Epithelial cell of proximal tubule (primary cell): ENCODE data around the gene TSPAN3. TPM values are rescaled to one million over a fixed set of nuclear protein-coding genes. Genes with fewer than 3 reads are reported as not detected.
A peak's percentile ranks its signal among the peaks of the same experiment; 100 is the strongest.

ENCODE experiments used
- DNase-seq: peaks from one replicate; pipeline ENCODE4 v3.0.0-alpha.2; 2011; ENCODE audit warnings: low read depth
- H3K4me3 ChIP-seq: 2 replicates; pipeline ENCODE4 v1.5.1; 2011; ENCODE audit warnings: low read depth, mild to moderate bottlenecking, low read length
- total RNA-seq: library from RNA; depleted of rRNA; stranded (reverse); fragments of >200 nt; gene quantifications from 2 replicates; pipeline ENCODE4 v1.2.3, GENCODE V29; 2015
- TF ChIP-seq, protein P1 (sequence below): conservative IDR thresholded peaks from 2 replicates; pipeline ENCODE4 v1.5.1; 2012; ENCODE audit warnings: low read depth, mild to moderate bottlenecking, low read length

Gene TSPAN3
- total RNA-seq, 1 donor from 2014 or later = 252 TPM

DNA sequence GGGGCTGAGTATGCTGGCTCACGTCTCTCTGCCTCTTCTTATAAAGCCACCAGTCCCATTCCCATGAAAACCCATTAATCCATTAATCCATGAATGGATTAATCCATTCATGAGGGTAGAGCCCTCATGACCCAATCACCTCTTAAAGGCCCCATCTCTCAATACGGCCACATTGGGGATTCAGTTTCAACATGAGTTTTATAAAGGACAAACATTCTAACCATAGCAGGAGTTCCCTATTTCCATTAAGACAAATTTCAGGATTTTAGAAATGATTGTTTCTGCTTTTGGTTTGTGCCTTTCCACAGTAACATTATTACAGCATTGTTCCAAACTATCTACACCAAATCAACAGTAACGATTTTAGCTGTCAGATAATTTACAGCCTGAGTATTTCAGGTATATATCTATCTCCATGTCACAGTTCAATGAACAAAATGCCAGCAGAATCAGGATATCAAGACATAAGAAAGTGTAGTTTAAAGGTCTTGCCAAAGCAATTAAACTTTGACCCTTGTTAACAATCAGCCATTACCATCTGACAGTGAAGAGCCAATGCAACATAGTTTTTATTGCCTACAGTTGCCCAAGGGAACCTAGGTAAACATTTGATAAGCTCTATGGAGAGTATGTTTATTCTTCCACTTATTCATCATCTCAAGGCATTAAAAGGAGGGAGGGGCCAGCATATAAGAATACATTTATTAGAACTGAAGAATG is 3.8 kb downstream of the TSPAN3 start:
- TF ChIP-seq, protein P1, sequence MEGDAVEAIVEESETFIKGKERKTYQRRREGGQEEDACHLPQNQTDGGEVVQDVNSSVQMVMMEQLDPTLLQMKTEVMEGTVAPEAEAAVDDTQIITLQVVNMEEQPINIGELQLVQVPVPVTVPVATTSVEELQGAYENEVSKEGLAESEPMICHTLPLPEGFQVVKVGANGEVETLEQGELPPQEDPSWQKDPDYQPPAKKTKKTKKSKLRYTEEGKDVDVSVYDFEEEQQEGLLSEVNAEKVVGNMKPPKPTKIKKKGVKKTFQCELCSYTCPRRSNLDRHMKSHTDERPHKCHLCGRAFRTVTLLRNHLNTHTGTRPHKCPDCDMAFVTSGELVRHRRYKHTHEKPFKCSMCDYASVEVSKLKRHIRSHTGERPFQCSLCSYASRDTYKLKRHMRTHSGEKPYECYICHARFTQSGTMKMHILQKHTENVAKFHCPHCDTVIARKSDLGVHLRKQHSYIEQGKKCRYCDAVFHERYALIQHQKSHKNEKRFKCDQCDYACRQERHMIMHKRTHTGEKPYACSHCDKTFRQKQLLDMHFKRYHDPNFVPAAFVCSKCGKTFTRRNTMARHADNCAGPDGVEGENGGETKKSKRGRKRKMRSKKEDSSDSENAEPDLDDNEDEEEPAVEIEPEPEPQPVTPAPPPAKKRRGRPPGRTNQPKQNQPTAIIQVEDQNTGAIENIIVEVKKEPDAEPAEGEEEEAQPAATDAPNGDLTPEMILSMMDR = no peak

DNA sequence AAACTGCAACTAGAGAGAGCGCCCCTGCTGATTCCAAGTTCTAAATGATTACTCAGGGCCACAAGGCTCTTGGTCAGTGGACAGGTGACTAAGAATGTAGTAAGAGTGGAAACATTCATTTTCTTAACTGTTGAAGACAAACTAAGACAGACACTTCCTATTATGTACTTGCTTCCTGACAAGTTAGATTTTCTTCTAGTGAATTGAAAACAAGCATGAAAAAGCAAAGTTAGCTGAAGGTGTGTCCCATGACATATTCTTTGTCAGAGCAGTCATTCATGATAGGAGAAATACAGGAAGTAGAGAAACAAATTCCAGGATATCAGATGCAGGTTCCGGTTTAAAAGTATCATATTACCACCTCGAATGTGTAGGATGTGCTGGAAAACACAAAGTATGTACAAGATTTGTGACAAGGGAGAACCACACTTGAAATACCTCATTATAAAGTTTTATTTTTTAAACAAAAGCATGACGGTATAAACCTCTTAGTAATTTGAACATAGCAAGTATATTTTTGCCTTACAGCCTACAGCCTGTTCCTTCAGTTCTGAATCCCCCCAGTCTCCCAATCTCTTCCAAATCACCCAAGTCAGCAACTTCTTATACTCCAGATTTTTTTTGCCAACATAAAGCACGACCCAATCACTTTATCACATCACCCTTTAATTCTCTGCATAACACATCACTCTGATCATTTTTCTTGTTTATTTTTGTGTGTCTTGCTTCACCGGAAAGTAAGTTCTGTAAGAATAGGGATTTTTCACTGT is 6.2 kb downstream of the TSPAN3 start:
- TF ChIP-seq, protein P1 = peak; percentile 21
- peak; percentile 95 for DNase-seq
- peak overlapping the region; percentile 6 for H3K4me3 ChIP-seq

More for the DNA sequence above, 3.8 kb downstream of the TSPAN3 start:
- no peak overlapping the region for H3K4me3 ChIP-seq
- DNase-seq = no peak

DNA sequence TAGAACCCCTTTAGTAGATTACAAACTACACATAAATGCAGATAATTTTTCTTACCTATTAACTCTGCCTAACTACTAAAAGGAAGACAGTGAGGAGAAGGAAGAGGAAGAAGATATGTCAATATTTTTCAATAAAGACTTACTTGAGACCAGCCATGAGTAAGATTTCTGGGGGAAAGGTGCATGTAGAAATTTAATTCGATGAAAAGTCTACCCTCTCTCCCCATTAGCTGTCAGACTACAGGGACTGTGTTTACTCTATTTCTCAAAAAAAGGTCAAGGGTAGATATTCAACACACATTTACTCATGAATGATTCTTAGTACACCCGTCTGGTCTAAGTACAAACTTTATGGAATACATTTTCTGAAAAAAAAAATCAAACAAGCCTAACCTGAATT is 6.8 kb downstream of the TSPAN3 start:
- TF ChIP-seq, protein P1 = no peak
- H3K4me3 ChIP-seq = no peak overlapping the region
- DNase-seq = no peak

DNA sequence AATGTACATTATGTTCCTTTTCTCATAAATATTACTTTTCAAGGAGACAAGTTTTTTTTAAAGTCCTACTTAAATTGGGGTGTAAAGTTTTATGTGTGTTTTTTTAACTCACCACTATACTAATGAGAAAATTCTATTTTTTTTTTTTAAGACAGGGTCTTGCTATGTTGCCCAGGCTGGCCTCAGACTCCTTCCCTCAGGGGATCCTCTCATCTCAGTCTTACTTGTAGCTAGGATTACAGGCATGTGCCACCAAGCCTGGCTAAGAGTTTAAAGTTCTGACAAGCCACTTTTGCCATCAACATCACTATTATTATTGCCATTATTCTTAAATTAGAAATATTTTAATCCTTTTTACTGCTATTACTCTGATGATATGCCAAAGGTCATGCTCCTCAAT is 7.7 kb downstream of the TSPAN3 start:
- TF ChIP-seq, protein P1 = no peak

DNA sequence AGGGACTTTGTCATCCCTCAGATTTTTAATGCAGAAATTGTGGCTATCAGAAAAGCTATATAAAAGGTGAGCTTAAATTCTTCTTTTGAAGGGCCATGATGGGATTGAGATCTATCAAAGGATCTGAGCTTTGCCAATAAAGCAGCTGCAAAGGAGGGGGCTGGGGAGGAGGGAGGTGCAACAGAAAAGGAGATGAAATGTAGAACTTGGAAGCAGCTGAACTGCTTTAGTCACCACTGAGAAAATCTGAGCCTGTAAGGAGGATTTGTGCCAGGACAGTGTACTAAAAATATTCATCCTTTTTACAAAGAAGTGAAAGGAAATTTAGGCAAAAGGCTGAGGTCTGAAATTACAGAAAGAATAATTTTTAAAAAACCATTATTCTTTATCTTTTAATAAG is 10.4 kb downstream of the TSPAN3 start:
- TF ChIP-seq, protein P1 = no peak
- no peak for DNase-seq
- H3K4me3 ChIP-seq = no peak overlapping the region

More for the DNA sequence above, 7.7 kb downstream of the TSPAN3 start:
- no peak overlapping the region for H3K4me3 ChIP-seq
- no peak for DNase-seq

DNA sequence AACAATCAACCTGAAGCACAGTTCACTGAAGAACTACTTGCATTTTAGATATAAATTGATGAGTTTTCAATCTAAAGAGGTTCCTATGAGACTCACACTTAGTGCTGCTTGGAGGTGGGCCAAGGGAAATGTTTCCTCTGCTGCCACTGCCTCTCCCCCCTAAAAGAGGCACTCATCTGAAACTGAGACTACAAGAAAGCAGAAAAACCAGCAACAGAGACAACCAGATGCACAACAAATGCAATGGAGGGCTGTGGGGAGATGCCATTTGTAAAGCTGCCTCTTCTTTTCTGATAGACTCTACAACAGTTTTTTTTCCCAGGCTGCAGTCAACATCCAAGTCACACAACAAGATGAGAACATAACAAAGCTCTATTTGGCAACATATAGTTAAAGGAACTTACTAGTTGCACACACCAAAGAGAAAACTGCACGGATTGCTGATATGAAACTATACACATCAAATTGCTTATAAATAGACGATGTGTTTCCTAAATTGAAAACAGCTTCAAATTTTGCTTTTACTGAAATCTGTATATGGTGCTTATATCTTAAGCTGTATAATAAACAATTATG is 11.0 kb downstream of the TSPAN3 start:
- TF ChIP-seq, protein P1 = no peak
- H3K4me3 ChIP-seq = no peak overlapping the region
- no peak for DNase-seq
